HG02571 (cell line): ENCODE results near the gene DMC1.
A peak's percentile ranks its signal among the peaks of the same experiment; 100 is the strongest.

Experiments
- ATAC-seq: cut with Tn5 transposase; IDR thresholded peaks from one replicate; pipeline ENCODE4 v1.9.1; 2021; ENCODE audit warnings: mild to moderate bottlenecking, moderate library complexity; ENCODE audit not compliant: unreplicated experiment

Gene DMC1

GRCh38 chr22:38567531-38568285, 2.3 kb downstream of the DMC1 start:
- ATAC-seq: no peak

- ATAC-seq: no peak
These were observed 3.1 kb downstream of the DMC1 start for GRCh38 chr22:38566726-38567504.

- no peak for ATAC-seq
These were observed 4.5 kb downstream of the DMC1 start for GRCh38 chr22:38565441-38565840.

- no peak for ATAC-seq
These were observed 5.3 kb downstream of the DMC1 start for GRCh38 chr22:38564669-38565068.

GRCh38 chr22:38554281-38554680, 15.7 kb downstream of the DMC1 start:
- ATAC-seq: no peak

- no peak for ATAC-seq
These were observed 20.7 kb downstream of the DMC1 start for GRCh38 chr22:38549101-38549894.

- ATAC-seq: no peak
These were observed 29.3 kb downstream of the DMC1 start for GRCh38 chr22:38540701-38541100.

GRCh38 chr22:38531251-38531938, 38.6 kb downstream of the DMC1 start:
- ATAC-seq: no peak

- ATAC-seq: no peak
These were observed 45.6 kb downstream of the DMC1 start for GRCh38 chr22:38524429-38524828.

- ATAC-seq: no peak
These were observed 46.5 kb downstream of the DMC1 start for GRCh38 chr22:38523479-38523878.

- no peak for ATAC-seq
These were observed 47.0 kb downstream of the DMC1 start for GRCh38 chr22:38523029-38523428.

GRCh38 chr22:38519453-38520250, 50.3 kb downstream of the DMC1 start:
- ATAC-seq: no peak

- ATAC-seq: no peak
These were observed 51.4 kb downstream of the DMC1 start for GRCh38 chr22:38518620-38519019.

GRCh38 chr22:38513063-38513462, 56.9 kb downstream of the DMC1 start:
- no peak for ATAC-seq

- no peak for ATAC-seq
These were observed 59.5 kb downstream of the DMC1 start for GRCh38 chr22:38510416-38510970.

GRCh38 chr22:38506118-38506962, 63.6 kb downstream of the DMC1 start, which contains the start of gene DDX17:
DDX17 (minus strand) TSS chr22:38506311.
- ATAC-seq: peak; percentile 77

- peak; percentile 29 for ATAC-seq
These were observed 64.4 kb downstream of the DMC1 start for GRCh38 chr22:38505541-38506117.

- no peak for ATAC-seq
These were observed 65.0 kb downstream of the DMC1 start for GRCh38 chr22:38504731-38505540.
